Cardiac muscle cell (in vitro differentiated cells and primary cell): Measurements from ENCODE around the gene GPR108. TPM values are rescaled to one million over a fixed set of nuclear protein-coding genes. Genes with fewer than 3 reads are reported as not detected.

Experiments
- DNase-seq, 2 donors: peaks; one replicate each; pipeline versions ENCODE4 v3.0.0 to v3.0.0-alpha.2; 2010 to 2017; ENCODE audit warnings: low read depth in 1 of 2, low spot score in 1 of 2
- H3K27ac ChIP-seq: fragments of 200-600 bp; sonication (generic); 2 replicates; pipeline ENCODE4 v1.5.1; 2016
- H3K27me3 ChIP-seq: fragments of 200-600 bp; sonication (generic); 2 replicates; pipeline ENCODE4 v1.6.0; 2016; ENCODE audit warnings: control low read depth
- H3K36me3 ChIP-seq: fragments of 200-600 bp; sonication (generic); 2 replicates; pipeline ENCODE4 v1.5.1; 2016; ENCODE audit warnings: control low read depth
- H3K4me1 ChIP-seq: fragments of 200-600 bp; sonication (generic); 2 replicates; pipeline ENCODE4 v1.8.1; 2017; ENCODE audit warnings: low read depth, mild to moderate bottlenecking, mixed run types
- H3K4me3 ChIP-seq: fragments of 200-600 bp; sonication (generic); 2 replicates; pipeline ENCODE4 v1.5.1; 2016; ENCODE audit warnings: mild to moderate bottlenecking
- H3K9me3 ChIP-seq: fragments of 200-600 bp; sonication (generic); 2 replicates; pipeline ENCODE4 v1.5.1; 2017; ENCODE audit warnings: low read depth, mild to moderate bottlenecking, control low read depth
- polyA plus RNA-seq: library from polyadenylated mRNA; unstranded; fragments of >200 nt; fragmentation: Nextera tagmentation; extraction: Ambion mirVana; gene quantifications from 2 replicates; pipeline ENCODE4 v1.2.1, GENCODE V29; 2016
- total RNA-seq: library from RNA; depleted of rRNA; stranded (reverse); fragments of >200 nt; gene quantifications from 2 replicates; pipeline ENCODE4 v1.2.3, GENCODE V29; 2016
- TF ChIP-seq, protein P1 (sequence below): IDR thresholded peaks from 2 replicates; pipeline ENCODE4 v1.5.1; 2012; ENCODE audit warnings: low read depth, mild to moderate bottlenecking, low read length

Gene GPR108
- total and polyA plus RNA-seq, 2 experiments from 2014 or later = 91.3 to 113 TPM

DNA sequence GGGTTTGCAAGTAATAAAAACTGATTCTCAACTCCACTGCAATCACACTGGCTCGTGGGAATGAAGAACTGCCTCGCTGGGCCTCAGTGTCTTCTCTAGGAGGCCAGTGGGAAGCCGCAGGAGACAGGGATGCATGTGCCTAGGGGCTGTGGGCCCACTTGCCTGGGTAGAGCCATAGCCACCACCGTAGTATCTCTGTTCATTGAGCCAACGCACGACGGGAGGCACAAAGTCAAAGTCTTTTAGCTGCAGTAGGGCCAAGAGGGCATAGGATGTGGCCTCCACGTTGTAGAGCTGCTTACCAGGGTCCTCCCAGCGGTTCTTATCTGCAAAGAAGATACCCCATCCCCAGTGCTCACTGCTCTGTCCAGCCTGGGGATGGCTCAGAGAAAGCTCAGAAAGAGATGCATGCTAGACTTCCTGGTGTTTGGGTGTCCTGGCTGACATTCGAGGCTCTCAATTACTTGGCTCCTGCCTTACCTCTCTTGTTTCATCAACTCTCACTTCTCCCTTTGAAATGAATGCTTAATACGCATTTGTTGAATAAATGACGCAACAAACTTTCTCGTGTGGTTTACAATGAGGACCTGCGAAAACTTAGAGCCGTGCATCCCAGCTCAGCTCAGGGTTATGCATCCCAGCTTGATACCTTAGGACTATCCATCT, 51.3 kb downstream of the GPR108 start:
- no peaks in the 10 kb centered on the region for H3K9me3 ChIP-seq
- TF ChIP-seq, protein P1, sequence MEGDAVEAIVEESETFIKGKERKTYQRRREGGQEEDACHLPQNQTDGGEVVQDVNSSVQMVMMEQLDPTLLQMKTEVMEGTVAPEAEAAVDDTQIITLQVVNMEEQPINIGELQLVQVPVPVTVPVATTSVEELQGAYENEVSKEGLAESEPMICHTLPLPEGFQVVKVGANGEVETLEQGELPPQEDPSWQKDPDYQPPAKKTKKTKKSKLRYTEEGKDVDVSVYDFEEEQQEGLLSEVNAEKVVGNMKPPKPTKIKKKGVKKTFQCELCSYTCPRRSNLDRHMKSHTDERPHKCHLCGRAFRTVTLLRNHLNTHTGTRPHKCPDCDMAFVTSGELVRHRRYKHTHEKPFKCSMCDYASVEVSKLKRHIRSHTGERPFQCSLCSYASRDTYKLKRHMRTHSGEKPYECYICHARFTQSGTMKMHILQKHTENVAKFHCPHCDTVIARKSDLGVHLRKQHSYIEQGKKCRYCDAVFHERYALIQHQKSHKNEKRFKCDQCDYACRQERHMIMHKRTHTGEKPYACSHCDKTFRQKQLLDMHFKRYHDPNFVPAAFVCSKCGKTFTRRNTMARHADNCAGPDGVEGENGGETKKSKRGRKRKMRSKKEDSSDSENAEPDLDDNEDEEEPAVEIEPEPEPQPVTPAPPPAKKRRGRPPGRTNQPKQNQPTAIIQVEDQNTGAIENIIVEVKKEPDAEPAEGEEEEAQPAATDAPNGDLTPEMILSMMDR = no peak
- H3K27me3 ChIP-seq = no peaks in the 10 kb centered on the region
- DNase-seq = no peak
- no peak overlapping the region for H3K27ac ChIP-seq
- no peak overlapping the region for H3K4me3 ChIP-seq
- H3K36me3 ChIP-seq = no peaks in the 10 kb centered on the region
- H3K4me1 ChIP-seq = no peaks in the 10 kb centered on the region

DNA sequence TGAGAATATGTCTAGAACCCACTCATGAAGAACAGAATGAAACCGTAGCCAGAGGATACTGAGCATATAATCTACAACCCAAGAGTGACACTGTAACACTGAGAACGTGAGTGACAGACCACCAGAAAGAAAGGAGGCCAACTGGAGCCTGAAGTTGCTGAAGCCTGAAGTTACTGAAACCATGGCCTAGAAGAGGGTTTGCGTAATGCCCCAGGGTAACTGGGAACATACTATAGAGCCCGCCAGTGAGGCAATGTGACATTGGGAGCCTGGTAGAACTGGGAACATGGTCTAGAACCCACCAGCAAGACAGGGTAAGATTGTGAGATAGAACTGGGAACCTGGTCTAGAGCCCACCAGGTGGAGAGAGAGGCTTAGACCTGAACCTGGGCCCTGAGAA, 51.9 kb downstream of the GPR108 start:
- TF ChIP-seq, protein P1 = no peak
- H3K4me3 ChIP-seq = no peak overlapping the region
- H3K9me3 ChIP-seq = no peaks in the 10 kb centered on the region
- no peak for DNase-seq
- no peak overlapping the region for H3K27ac ChIP-seq
- no peaks in the 10 kb centered on the region for H3K27me3 ChIP-seq
- no peaks in the 10 kb centered on the region for H3K36me3 ChIP-seq
- H3K4me1 ChIP-seq = no peaks in the 10 kb centered on the region

DNA sequence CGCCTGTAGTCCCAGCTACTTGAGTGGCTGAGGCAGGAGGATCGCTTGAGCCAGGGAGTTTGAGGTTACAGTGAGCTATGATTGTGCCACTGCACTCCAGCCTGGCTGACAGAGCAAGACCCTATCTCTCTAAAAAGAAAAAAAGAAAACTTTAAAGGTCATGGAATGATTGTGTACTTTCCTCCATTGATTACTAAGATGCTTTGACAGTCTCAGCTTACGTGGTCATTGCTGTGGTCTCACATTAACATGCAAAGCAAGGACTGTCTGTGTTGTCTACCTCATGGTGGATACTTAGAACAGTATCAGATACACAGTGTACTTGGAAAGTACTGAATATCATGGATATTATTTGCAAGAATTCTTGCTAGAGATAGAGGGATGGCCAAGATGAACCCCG, 53.4 kb downstream of the GPR108 start:
- Histone ChIP-seq H3K4me3 (no peak overlapping the region), H3K27me3 (no peaks in the 10 kb centered on the region), H3K9me3 (no peaks in the 10 kb centered on the region), H3K4me1 (no peaks in the 10 kb centered on the region), H3K27ac (no peak overlapping the region), H3K36me3 (no peaks in the 10 kb centered on the region)
- no peak for DNase-seq
- TF ChIP-seq, protein P1 = no peak

DNA sequence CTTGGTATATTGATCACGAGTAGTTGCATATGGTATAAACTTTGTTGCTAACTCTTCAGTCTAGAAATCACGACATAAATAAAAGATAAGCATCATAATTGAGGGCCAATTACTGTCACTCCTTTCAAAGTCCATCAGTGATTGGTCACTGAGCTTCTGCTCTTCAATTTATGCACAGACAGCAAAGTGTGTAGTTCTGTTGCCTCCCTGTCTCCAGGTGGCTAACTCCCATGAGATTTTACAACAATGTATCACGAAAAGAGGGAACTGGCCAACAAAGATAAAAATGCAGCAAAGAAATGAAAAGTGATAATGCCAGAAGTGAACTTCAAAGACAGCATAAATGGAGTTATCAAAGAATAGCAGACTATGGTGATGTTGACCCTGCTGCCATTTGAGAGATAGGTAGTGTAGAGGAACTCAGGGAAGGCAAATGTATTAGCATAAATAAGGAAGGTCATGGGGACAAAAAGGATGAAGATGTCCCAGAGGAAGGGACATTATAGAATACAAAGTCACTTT, 54.7 kb downstream of the GPR108 start:
- H3K4me1 ChIP-seq = no peaks in the 10 kb centered on the region
- TF ChIP-seq, protein P1 = no peak
- no peaks in the 10 kb centered on the region for H3K36me3 ChIP-seq
- no peak overlapping the region for H3K27ac ChIP-seq
- DNase-seq = no peak
- no peaks in the 10 kb centered on the region for H3K9me3 ChIP-seq
- H3K4me3 ChIP-seq = no peak overlapping the region
- H3K27me3 ChIP-seq = no peaks in the 10 kb centered on the region

DNA sequence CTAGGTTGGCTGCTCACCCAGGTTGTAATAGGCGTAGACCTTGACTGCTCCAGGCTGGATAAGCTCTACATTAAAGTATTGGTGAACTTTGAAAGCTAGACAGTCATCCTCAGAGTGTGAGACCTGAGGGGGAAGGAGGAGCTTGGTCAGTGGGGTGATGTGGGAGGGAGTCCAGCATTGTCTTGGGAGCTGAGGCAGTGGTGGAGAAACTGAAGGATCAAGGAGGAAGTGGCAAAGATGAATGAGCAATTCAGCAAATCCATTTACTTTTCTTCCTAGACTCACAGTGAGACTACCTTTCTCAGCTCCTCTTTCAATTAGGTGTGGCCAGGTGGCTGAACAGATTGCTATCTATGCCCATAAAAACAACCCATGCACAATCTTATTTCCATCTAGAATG, 57.2 kb downstream of the GPR108 start:
- Histone ChIP-seq H3K27ac (no peak overlapping the region), H3K27me3 (no peaks in the 10 kb centered on the region), H3K36me3 (no peaks in the 10 kb centered on the region), H3K4me3 (no peak overlapping the region), H3K9me3 (no peaks in the 10 kb centered on the region), H3K4me1 (no peaks in the 10 kb centered on the region)
- DNase-seq = no peak
- TF ChIP-seq, protein P1 = no peak

Other genes with a start within 250 kb of the GPR108 start
- 10.5 and 18.2 TPM in 2 replicates for gene TUBB4A, start 235.3 kb downstream of the GPR108 start, total RNA-seq
- 21.6 and 41.3 TPM in 2 replicates for gene TUBB4A, start 235.3 kb downstream of the GPR108 start, polyA plus RNA-seq
- gene TNFSF9, start 206.6 kb downstream of the GPR108 start, total RNA-seq = 0.81 and 1.3 TPM in 2 replicates
- 1.5 and 3.0 TPM in 2 replicates for gene TNFSF9, start 206.6 kb downstream of the GPR108 start, polyA plus RNA-seq
- gene CD70, start 146.4 kb downstream of the GPR108 start, total RNA-seq = not detected in 2 replicates
- gene CD70, start 146.4 kb downstream of the GPR108 start, polyA plus RNA-seq = 0.91 TPM in 1 of 2 replicates, not detected in the other
- gene TNFSF14, start 67.4 kb downstream of the GPR108 start, total RNA-seq = not detected in 2 replicates
- not detected in 2 replicates for gene TNFSF14, start 67.4 kb downstream of the GPR108 start, polyA plus RNA-seq
- gene C3, start 16.9 kb downstream of the GPR108 start, total RNA-seq = 0.11 and 0.39 TPM in 2 replicates
- gene C3, start 16.9 kb downstream of the GPR108 start, polyA plus RNA-seq = 1.6 TPM in 1 of 2 replicates, not detected in the other
- gene TRIP10, start 2.1 kb upstream of the GPR108 start, total RNA-seq = 60.4 and 67.8 TPM in 2 replicates
- gene TRIP10, start 2.1 kb upstream of the GPR108 start, polyA plus RNA-seq = 54.1 and 72.1 TPM in 2 replicates
- gene SH2D3A, start 29.9 kb upstream of the GPR108 start, total RNA-seq = 0.39 and 1.6 TPM in 2 replicates
- gene SH2D3A, start 29.9 kb upstream of the GPR108 start, polyA plus RNA-seq = 1.7 and 2.0 TPM in 2 replicates
- not detected in 2 replicates for gene VAV1, start 35.1 kb upstream of the GPR108 start, total RNA-seq
- gene VAV1, start 35.1 kb upstream of the GPR108 start, polyA plus RNA-seq = not detected in 2 replicates
- not detected in 2 replicates for gene ADGRE1, start 150.0 kb upstream of the GPR108 start, total RNA-seq
- not detected in 2 replicates for gene ADGRE1, start 150.0 kb upstream of the GPR108 start, polyA plus RNA-seq